HCT116 (cell line): ENCODE data around the gene ADGRL3. TPM values are rescaled to one million over a fixed set of nuclear protein-coding genes. Genes with fewer than 3 reads are reported as not detected.

Experiments
- ATAC-seq: fragments of 200-7000 bp; cut with Tn5 transposase; 2 replicates; pipeline ENCODE4 v1.9.1; 2020; ENCODE audit warnings: mild to moderate bottlenecking, moderate library complexity
- BruUV-seq: library from RNA; stranded (reverse); fragments of 400-500 nt; replicated peaks from 2 replicates; lab custom pipeline; 2021; lab: Mats Ljungman, UMichigan
- CTCF ChIA-PET: fragments of 300-600 bp; sonication (Branson Sonifier 250); formaldehyde crosslinking; loops from one replicate; lab custom pipeline; 2021; ENCODE audit warnings: antibody characterized with exemption; lab: Charles Lee
- POLR2A ChIA-PET: fragments of 300-600, 350-600 bp; sonication (Branson Sonifier 250); formaldehyde crosslinking; loops from one replicate; lab custom pipeline; 2021; ENCODE audit warnings: antibody characterized with exemption; lab: Charles Lee
- RAD21 ChIA-PET, 2 experiments: fragments of 300-600 bp; sonication (Branson Sonifier 250); formaldehyde crosslinking; loops; one replicate each; lab custom pipeline; 2023; ENCODE audit warnings: low total read pairs in 2 of 2; ENCODE audit not compliant: uncharacterized antibody in 2 of 2, unreplicated experiment in 2 of 2, low non-redundant PET in 1 of 2; lab: Charles Lee
- DNase-seq: peaks from one replicate; pipeline ENCODE4 v3.0.0-alpha.2; 2010; ENCODE audit warnings: low read depth, low spot score
- H2AFZ ChIP-seq: fragments of 200-600 bp; shearing (Covaris generic), sonication (generic); 2 replicates; pipeline ENCODE4 v1.6.1; 2017; ENCODE audit warnings: low read depth, mixed run types, mixed read lengths, antibody characterized with exemption, low read length; ENCODE audit not compliant: poor library complexity, severe bottlenecking
- H3K27ac ChIP-seq: 2 replicates; pipeline ENCODE4 v1.5.1; 2012; ENCODE audit warnings: low read depth, low read length
- H3K27me3 ChIP-seq: fragments of 200-600 bp; sonication (generic); 2 replicates; pipeline ENCODE4 v1.6.1; 2016; ENCODE audit warnings: mixed run types, low read length, mixed read lengths; ENCODE audit not compliant: insufficient read depth
- H3K36me3 ChIP-seq, 2 experiments: fragments of 200-500 bp in 1 of 2; fragments of 200-600 bp in 1 of 2; sonication (Bioruptor generic) in 1 of 2; sonication (generic) in 1 of 2; 2 replicates each; pipeline versions ENCODE4 v1.5.1 to v1.6.1; 2014 to 2016; ENCODE audit warnings: low read length in 2 of 2, inconsistent platforms in 1 of 2, mixed read lengths in 1 of 2, mixed run types in 1 of 2; ENCODE audit not compliant: insufficient read depth in 2 of 2, control insufficient read depth in 1 of 2
- H3K4me1 ChIP-seq, 2 experiments: fragments of 200-600 bp in 1 of 2; sonication (generic) in 1 of 2; 2 replicates each; pipeline versions ENCODE4 v1.5.1 to v1.6.1; 2012 to 2017; ENCODE audit warnings: low read length in 2 of 2, inconsistent platforms in 1 of 2, mild to moderate bottlenecking in 1 of 2, mixed read lengths in 1 of 2, mixed run types in 1 of 2, moderate library complexity in 1 of 2; ENCODE audit not compliant: insufficient read depth in 2 of 2, control insufficient read depth in 1 of 2
- H3K4me2 ChIP-seq: fragments of 200-600 bp; sonication (generic); 2 replicates; pipeline ENCODE4 v1.6.1; 2017; ENCODE audit warnings: mixed run types, low read length, mixed read lengths
- H3K4me3 ChIP-seq, 2 experiments: fragments of 200-600 bp in 1 of 2; sonication (generic) in 1 of 2; replicated peaks in 1 of 2; 2 replicates each; pipeline ENCODE4 v1.5.1; 2011 to 2016; ENCODE audit warnings: low read length in 2 of 2, control low read depth in 1 of 2, low read depth in 1 of 2, mild to moderate bottlenecking in 1 of 2, mixed read lengths in 1 of 2, mixed run types in 1 of 2
- H3K79me2 ChIP-seq: fragments of 200-600 bp; sonication (generic); 2 replicates; pipeline ENCODE4 v1.6.1; 2017; ENCODE audit warnings: mild to moderate bottlenecking, mixed run types, low read length, moderate library complexity, mixed read lengths; ENCODE audit not compliant: insufficient read depth
- H3K9ac ChIP-seq: fragments of 200-600 bp; sonication (generic); 2 replicates; pipeline ENCODE4 v1.6.1; 2016; ENCODE audit warnings: low read length, mixed read lengths
- H3K9me2 ChIP-seq: fragments of 200-600 bp; sonication (generic), shearing (Covaris generic); 2 replicates; pipeline ENCODE4 v1.6.1; 2017; ENCODE audit warnings: mixed run types, mild to moderate bottlenecking, moderate library complexity; ENCODE audit not compliant: insufficient read depth
- H3K9me3 ChIP-seq, 2 experiments: fragments of 200-500 bp in 1 of 2; fragments of 200-600 bp in 1 of 2; sonication (Bioruptor generic) in 1 of 2; sonication (generic) in 1 of 2; 2 replicates each; pipeline ENCODE4 v1.6.1; 2014 to 2017; ENCODE audit warnings: low read length in 2 of 2, mixed read lengths in 2 of 2, inconsistent platforms in 1 of 2, low read depth in 1 of 2, mild to moderate bottlenecking in 1 of 2, mixed run types in 1 of 2, moderate library complexity in 1 of 2; ENCODE audit not compliant: control insufficient read depth in 1 of 2, insufficient read depth in 1 of 2
- H4K20me1 ChIP-seq: fragments of 200-600 bp; sonication (generic), shearing (Covaris generic); 2 replicates; pipeline ENCODE4 v1.6.1; 2017; ENCODE audit warnings: mixed run types, mild to moderate bottlenecking, moderate library complexity; ENCODE audit not compliant: insufficient read depth
- CEBPB ChIP-seq: IDR thresholded peaks from 2 replicates; pipeline ENCODE4 v1.6.1; 2012; ENCODE audit warnings: low read depth
- ELF1 ChIP-seq: IDR thresholded peaks from 2 replicates; pipeline ENCODE4 v1.6.1; 2012; ENCODE audit warnings: low read depth, borderline replicate concordance
- EZH2 ChIP-seq: fragments of 200-600 bp; sonication (generic); IDR thresholded peaks from 2 replicates; pipeline ENCODE4 v1.6.1; 2017; ENCODE audit warnings: antibody characterized with exemption, mixed run types
- EZH2phosphoT487 ChIP-seq: fragments of 200-600 bp; IDR thresholded peaks from 2 replicates; pipeline ENCODE4 v1.6.1; 2018; ENCODE audit warnings: antibody characterized with exemption, borderline replicate concordance
- POLR2A ChIP-seq: IDR thresholded peaks from 2 replicates; pipeline ENCODE4 v1.7.0; 2011; ENCODE audit warnings: borderline replicate concordance; ENCODE audit not compliant: insufficient read depth, insufficient read length; ENCODE audit errors: extremely low read depth
- POLR2AphosphoS5 ChIP-seq: IDR thresholded peaks from 2 replicates; pipeline ENCODE4 v1.6.1; 2011; ENCODE audit warnings: mild to moderate bottlenecking, low read depth, low read length, moderate library complexity
- RAD21 ChIP-seq: IDR thresholded peaks from 2 replicates; pipeline ENCODE4 v1.6.1; 2012; ENCODE audit warnings: low read depth, mild to moderate bottlenecking
- SRF ChIP-seq: IDR thresholded peaks from 2 replicates; pipeline ENCODE4 v1.6.1; 2012; ENCODE audit warnings: low read depth
- TCF7L2 ChIP-seq: IDR thresholded peaks from 2 replicates; pipeline ENCODE4 v1.7.0; 2011; ENCODE audit warnings: borderline replicate concordance, inconsistent platforms; ENCODE audit not compliant: insufficient read depth, insufficient read length; ENCODE audit errors: extremely low read depth
- YY1 ChIP-seq: IDR thresholded peaks from 2 replicates; pipeline ENCODE4 v1.6.1; 2011; ENCODE audit warnings: low read length, low read depth, moderate library complexity, mild to moderate bottlenecking; ENCODE audit not compliant: insufficient replicate concordance; ENCODE audit errors: extremely low read depth
- ZFX ChIP-seq: fragments of 450-650 bp; IDR thresholded peaks from 2 replicates; pipeline ENCODE4 v1.6.1; 2017
- intact Hi-C: fragments of 100-400 bp; cut with micrococcal nuclease; formaldehyde crosslinking; loops from 2 replicates; pipeline ENCODE4 v1.10.0; 2022
- total RNA-seq: library from RNA; stranded (reverse); gene quantifications from one replicate; pipeline ENCODE4 v1.2.1, GENCODE V29; 2021; ENCODE audit not compliant: unreplicated experiment
- TF ChIP-seq, protein P1 (sequence below): IDR thresholded peaks from 2 replicates; pipeline ENCODE4 v1.6.1; 2012
- TF ChIP-seq, protein P2 (sequence below): IDR thresholded peaks from 2 replicates; pipeline ENCODE4 v1.6.1; 2012
- TF ChIP-seq, protein P3 (sequence below): IDR thresholded peaks from 2 replicates; pipeline ENCODE4 v1.6.1; 2011; ENCODE audit warnings: mild to moderate bottlenecking, low read length, moderate library complexity; ENCODE audit not compliant: insufficient replicate concordance; ENCODE audit errors: extremely low read depth

Gene ADGRL3
- total RNA-seq, 1 experiment from 2014 or later, result not detected

DNA sequence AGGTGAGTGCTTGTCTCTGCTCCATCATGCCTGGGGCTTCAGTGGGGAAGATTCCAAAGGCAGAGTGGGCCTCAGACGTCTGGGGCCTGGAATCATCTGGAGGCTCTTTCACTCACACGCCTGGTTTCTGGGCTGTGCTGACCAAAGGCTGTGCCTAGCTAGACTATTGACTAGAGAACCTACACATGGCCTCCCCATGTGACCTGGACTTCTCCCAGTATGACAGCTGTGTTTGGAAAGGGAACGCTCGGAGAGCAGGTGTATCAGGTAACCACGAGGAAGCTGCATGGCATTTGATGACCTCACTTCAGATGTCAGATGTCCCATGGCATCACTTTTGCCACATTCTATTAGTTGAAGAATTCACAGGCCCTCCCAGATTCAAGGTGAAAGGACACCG lies 51.0 kb downstream of the ADGRL3 start:
- H3K9ac ChIP-seq, result no peak overlapping the region
- no peaks in the 10 kb centered on the region for H3K9me2 ChIP-seq
- no peaks in the 10 kb centered on the region for H4K20me1 ChIP-seq
- RAD21 ChIA-PET, result no interaction called here
- no peak overlapping the region for H3K27ac ChIP-seq
- no peak for TF ChIP-seq EZH2
- no peak for TF ChIP-seq SRF
- TF ChIP-seq, protein P1, sequence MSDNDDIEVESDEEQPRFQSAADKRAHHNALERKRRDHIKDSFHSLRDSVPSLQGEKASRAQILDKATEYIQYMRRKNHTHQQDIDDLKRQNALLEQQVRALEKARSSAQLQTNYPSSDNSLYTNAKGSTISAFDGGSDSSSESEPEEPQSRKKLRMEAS, result no peak
- no peak for TF ChIP-seq CEBPB
- TF ChIP-seq ELF1, result no peak
- no peak for TF ChIP-seq TCF7L2
- no peak for TF ChIP-seq POLR2AphosphoS5
- TF ChIP-seq, protein P2, sequence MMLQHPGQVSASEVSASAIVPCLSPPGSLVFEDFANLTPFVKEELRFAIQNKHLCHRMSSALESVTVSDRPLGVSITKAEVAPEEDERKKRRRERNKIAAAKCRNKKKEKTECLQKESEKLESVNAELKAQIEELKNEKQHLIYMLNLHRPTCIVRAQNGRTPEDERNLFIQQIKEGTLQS, result no peak
- TF ChIP-seq, protein P3, sequence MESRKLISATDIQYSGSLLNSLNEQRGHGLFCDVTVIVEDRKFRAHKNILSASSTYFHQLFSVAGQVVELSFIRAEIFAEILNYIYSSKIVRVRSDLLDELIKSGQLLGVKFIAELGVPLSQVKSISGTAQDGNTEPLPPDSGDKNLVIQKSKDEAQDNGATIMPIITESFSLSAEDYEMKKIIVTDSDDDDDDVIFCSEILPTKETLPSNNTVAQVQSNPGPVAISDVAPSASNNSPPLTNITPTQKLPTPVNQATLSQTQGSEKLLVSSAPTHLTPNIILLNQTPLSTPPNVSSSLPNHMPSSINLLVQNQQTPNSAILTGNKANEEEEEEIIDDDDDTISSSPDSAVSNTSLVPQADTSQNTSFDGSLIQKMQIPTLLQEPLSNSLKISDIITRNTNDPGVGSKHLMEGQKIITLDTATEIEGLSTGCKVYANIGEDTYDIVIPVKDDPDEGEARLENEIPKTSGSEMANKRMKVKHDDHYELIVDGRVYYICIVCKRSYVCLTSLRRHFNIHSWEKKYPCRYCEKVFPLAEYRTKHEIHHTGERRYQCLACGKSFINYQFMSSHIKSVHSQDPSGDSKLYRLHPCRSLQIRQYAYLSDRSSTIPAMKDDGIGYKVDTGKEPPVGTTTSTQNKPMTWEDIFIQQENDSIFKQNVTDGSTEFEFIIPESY, result no peak
- TF ChIP-seq POLR2A, result no peak
- no peak for TF ChIP-seq EZH2phosphoT487
- TF ChIP-seq ZFX, result no peak
- TF ChIP-seq RAD21, result no peak
- TF ChIP-seq YY1, result no peak
- TF ChIP-seq, all 23 proteins: peak for 0
- ChIA-PET POLR2A (no interaction called here), CTCF (no interaction called here)
- no TSS peak for BruUV-seq
- H3K4me3 ChIP-seq, result no peak overlapping the region
- H3K79me2 ChIP-seq, result no peaks in the 10 kb centered on the region
- H3K4me2 ChIP-seq, result no peak overlapping the region
- no peak overlapping the region for H2AFZ ChIP-seq
- intact Hi-C loops, result no loop called here
- H3K36me3 ChIP-seq, result no peaks in the 10 kb centered on the region
- no peaks in the 10 kb centered on the region for H3K4me1 ChIP-seq
- no peaks in the 10 kb centered on the region for H3K27me3 ChIP-seq
- no peak for ATAC-seq
- peaks cover 11 to 24% of the 10 kb centered on the region in 2 experiments; a peak in 2 of 4 replicates for H3K9me3 ChIP-seq
- DNase-seq, result no peak
